ENCODE data around the gene EPB41L1.

DNA sequence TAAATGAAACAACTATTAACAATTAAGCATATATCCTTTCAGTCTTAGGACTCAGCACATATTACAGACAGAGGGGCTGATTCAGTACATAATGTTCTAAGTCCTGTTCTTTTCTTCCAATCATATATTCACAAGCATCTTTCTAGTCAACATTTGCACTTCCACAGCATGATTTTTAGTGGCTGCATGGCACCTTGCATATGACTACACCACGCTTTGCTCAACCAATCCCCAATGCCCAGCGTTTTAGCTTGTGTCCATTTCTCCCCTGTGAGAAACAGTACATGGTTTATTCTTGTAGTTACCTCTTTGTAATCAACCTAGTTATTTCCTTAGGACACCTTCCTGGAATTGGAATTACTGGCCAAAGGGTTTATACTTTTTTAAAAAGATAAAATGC lies 115.0 kb downstream of the EPB41L1 start:
- TF ChIP-seq, protein P1, sequence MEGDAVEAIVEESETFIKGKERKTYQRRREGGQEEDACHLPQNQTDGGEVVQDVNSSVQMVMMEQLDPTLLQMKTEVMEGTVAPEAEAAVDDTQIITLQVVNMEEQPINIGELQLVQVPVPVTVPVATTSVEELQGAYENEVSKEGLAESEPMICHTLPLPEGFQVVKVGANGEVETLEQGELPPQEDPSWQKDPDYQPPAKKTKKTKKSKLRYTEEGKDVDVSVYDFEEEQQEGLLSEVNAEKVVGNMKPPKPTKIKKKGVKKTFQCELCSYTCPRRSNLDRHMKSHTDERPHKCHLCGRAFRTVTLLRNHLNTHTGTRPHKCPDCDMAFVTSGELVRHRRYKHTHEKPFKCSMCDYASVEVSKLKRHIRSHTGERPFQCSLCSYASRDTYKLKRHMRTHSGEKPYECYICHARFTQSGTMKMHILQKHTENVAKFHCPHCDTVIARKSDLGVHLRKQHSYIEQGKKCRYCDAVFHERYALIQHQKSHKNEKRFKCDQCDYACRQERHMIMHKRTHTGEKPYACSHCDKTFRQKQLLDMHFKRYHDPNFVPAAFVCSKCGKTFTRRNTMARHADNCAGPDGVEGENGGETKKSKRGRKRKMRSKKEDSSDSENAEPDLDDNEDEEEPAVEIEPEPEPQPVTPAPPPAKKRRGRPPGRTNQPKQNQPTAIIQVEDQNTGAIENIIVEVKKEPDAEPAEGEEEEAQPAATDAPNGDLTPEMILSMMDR (IDR thresholded peaks at IDR 0.05; ENCODE audit: insufficient read depth, low read length) = no peak
- TF ChIP-seq, protein P2, sequence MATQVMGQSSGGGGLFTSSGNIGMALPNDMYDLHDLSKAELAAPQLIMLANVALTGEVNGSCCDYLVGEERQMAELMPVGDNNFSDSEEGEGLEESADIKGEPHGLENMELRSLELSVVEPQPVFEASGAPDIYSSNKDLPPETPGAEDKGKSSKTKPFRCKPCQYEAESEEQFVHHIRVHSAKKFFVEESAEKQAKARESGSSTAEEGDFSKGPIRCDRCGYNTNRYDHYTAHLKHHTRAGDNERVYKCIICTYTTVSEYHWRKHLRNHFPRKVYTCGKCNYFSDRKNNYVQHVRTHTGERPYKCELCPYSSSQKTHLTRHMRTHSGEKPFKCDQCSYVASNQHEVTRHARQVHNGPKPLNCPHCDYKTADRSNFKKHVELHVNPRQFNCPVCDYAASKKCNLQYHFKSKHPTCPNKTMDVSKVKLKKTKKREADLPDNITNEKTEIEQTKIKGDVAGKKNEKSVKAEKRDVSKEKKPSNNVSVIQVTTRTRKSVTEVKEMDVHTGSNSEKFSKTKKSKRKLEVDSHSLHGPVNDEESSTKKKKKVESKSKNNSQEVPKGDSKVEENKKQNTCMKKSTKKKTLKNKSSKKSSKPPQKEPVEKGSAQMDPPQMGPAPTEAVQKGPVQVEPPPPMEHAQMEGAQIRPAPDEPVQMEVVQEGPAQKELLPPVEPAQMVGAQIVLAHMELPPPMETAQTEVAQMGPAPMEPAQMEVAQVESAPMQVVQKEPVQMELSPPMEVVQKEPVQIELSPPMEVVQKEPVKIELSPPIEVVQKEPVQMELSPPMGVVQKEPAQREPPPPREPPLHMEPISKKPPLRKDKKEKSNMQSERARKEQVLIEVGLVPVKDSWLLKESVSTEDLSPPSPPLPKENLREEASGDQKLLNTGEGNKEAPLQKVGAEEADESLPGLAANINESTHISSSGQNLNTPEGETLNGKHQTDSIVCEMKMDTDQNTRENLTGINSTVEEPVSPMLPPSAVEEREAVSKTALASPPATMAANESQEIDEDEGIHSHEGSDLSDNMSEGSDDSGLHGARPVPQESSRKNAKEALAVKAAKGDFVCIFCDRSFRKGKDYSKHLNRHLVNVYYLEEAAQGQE (IDR thresholded peaks at IDR 0.05; ENCODE audit: insufficient replicate concordance, low read depth) = no peak
- no peak for TF ChIP-seq POLR2AphosphoS5 (IDR thresholded peaks at IDR 0.05; ENCODE audit: low read depth)
- no peak for TF ChIP-seq SPI1 (IDR thresholded peaks at IDR 0.05; ENCODE audit: borderline replicate concordance, low read depth)
- no peak for TF ChIP-seq GABPA (IDR thresholded peaks at IDR 0.05; ENCODE audit: low read depth)

All from HL-60 (cell line).